SK-N-SH (cell line): ENCODE results near the gene WWC2.

ENCODE experiments used
- CHD2 ChIP-seq: fragments of 150-350 bp; IDR thresholded peaks from 2 replicates; pipeline ENCODE4 v1.6.1; 2018; ENCODE audit warnings: low read length; ENCODE audit not compliant: partially characterized antibody
- CTCF ChIP-seq: fragments of 200-600 bp; sonication (generic); IDR thresholded peaks from 2 replicates; pipeline ENCODE4 v1.6.1; 2017; ENCODE audit warnings: antibody characterized with exemption, mild to moderate bottlenecking, moderate library complexity
- EP300 ChIP-seq, 2 experiments: IDR thresholded peaks; 2 replicates each; pipeline versions ENCODE4 v1.4.0 to v1.6.1; 2012; ENCODE audit warnings: borderline replicate concordance in 1 of 2, low read depth in 1 of 2, low read length in 1 of 2
- EZH2phosphoT487 ChIP-seq: fragments of 200-600 bp; sonication (generic); IDR thresholded peaks from 2 replicates; pipeline ENCODE4 v1.6.1; 2017; ENCODE audit warnings: low read depth, mixed run types, mild to moderate bottlenecking, antibody characterized with exemption, moderate library complexity, borderline replicate concordance
- FOXM1 ChIP-seq: IDR thresholded peaks from 2 replicates; pipeline ENCODE4 v1.4.0; 2012; ENCODE audit warnings: low read depth, mild to moderate bottlenecking
- GABPA ChIP-seq: IDR thresholded peaks from 2 replicates; pipeline ENCODE4 v1.4.0; 2012; ENCODE audit warnings: low read depth, mild to moderate bottlenecking
- GATA2 ChIP-seq: sonication (generic); formaldehyde crosslinking; IDR thresholded peaks from 2 replicates; pipeline ENCODE4 v1.5.0; 2020; ENCODE audit warnings: mild to moderate bottlenecking, missing genetic modification reagents
- POLR2AphosphoS5 ChIP-seq: IDR thresholded peaks from 2 replicates; pipeline ENCODE4 v1.6.1; 2012; ENCODE audit warnings: low read depth, low read length
- RCOR1 ChIP-seq: fragments of 150-350 bp; IDR thresholded peaks from 2 replicates; pipeline ENCODE4 v1.6.1; 2017; ENCODE audit warnings: antibody characterized with exemption, low read length
- RFX5 ChIP-seq: IDR thresholded peaks from 2 replicates; pipeline ENCODE4 v1.6.1; 2012; ENCODE audit warnings: mild to moderate bottlenecking, improper control_type of control experiment, low read length
- TAF1 ChIP-seq: IDR thresholded peaks from 2 replicates; pipeline ENCODE4 v1.6.1; 2012; ENCODE audit warnings: low read depth, mild to moderate bottlenecking, low read length, moderate library complexity, borderline replicate concordance
- TCF12 ChIP-seq: IDR thresholded peaks from 2 replicates; pipeline ENCODE4 v1.4.0; 2012
- USF1 ChIP-seq: IDR thresholded peaks from 2 replicates; pipeline ENCODE4 v1.4.0; 2012; ENCODE audit warnings: low read depth, borderline replicate concordance

- TF ChIP-seq CHD2 = no peak
- TF ChIP-seq EZH2phosphoT487 = no peak
- no peak for TF ChIP-seq CTCF
- TF ChIP-seq TAF1 = no peak
- no peak for TF ChIP-seq RFX5
- no peak for TF ChIP-seq RCOR1
- TF ChIP-seq EP300 (IDR thresholded peaks at IDR 0.05; ENCODE audit: borderline replicate concordance in 1 of 2, low read depth in 1 of 2, low read length in 1 of 2) = no peak
- TF ChIP-seq FOXM1 = no peak
- no peak for TF ChIP-seq USF1
- no peak for TF ChIP-seq GABPA
- TF ChIP-seq GATA2 (CRISPR knock-in tag) = no peak
- no peak for TF ChIP-seq TCF12
- TF ChIP-seq POLR2AphosphoS5 = no peak
Measured at GRCh38 chr4:183337349-183337748, 238.3 kb downstream of the WWC2 start.
